Right lobe of liver (tissue), 6 donors: Measurements from ENCODE around the gene ANKRD55. TPM values are rescaled to one million over a fixed set of nuclear protein-coding genes. Genes with fewer than 3 reads are reported as not detected.

Experiments
- ATAC-seq, 4 donors: fragments of 200-7000 bp; cut with Tn5 transposase; one replicate each; pipeline ENCODE4 v1.9.1; 2020; ENCODE audit warnings: mild to moderate bottlenecking in 4 of 4, moderate library complexity in 4 of 4
- DNase-seq, 3 donors: peaks; one replicate each; pipeline ENCODE4 v3.0.0-alpha.2; 2020
- H3K27ac ChIP-seq, 3 donors: fragments of 200-600 bp; one replicate each; pipeline ENCODE4 v1.8.0; 2022
- H3K27me3 ChIP-seq, 2 donors: fragments of 200-600 bp; one replicate each; pipeline ENCODE4 v1.8.0; 2022
- H3K36me3 ChIP-seq, 4 donors: fragments of 200-600 bp; sonication (generic) in 1 of 4; one replicate each; pipeline versions ENCODE4 v1.5.1 to v1.8.0; 2017 to 2022; ENCODE audit warnings: control low read depth in 1 of 4
- H3K4me1 ChIP-seq, 4 donors: fragments of 200-600 bp; sonication (generic) in 1 of 4; one replicate each; pipeline versions ENCODE4 v1.5.1 to v1.8.0; 2017 to 2022; ENCODE audit warnings: control low read depth in 1 of 4
- H3K4me3 ChIP-seq, 3 donors: fragments of 200-600 bp; one replicate each; pipeline ENCODE4 v1.8.0; 2022
- H3K9me3 ChIP-seq, 4 donors: fragments of 200-600 bp; sonication (generic) in 1 of 4; one replicate each; pipeline versions ENCODE4 v1.5.1 to v1.8.0; 2017 to 2022; ENCODE audit warnings: control low read depth in 1 of 4
- CTCF ChIP-seq, 4 donors: fragments of 200-600 bp in 3 of 4; fragments of 450-650 bp in 1 of 4; IDR thresholded peaks; one replicate each; pipeline versions ENCODE4 v1.5.1 to v1.8.0; 2016 to 2022; ENCODE audit warnings: antibody characterized with exemption in 4 of 4, mild to moderate bottlenecking in 2 of 4
- POLR2A ChIP-seq: fragments of 450-650 bp; IDR thresholded peaks from one replicate; pipeline ENCODE4 v1.6.1; 2017; ENCODE audit warnings: antibody characterized with exemption, mild to moderate bottlenecking
- WGBS: methylation state at CpG from one replicate; pipeline ENCODE4 v1.1.6; 2018; ENCODE audit warnings: low coverage, low lambda C conversion rate; ENCODE audit not compliant: insufficient coverage; ENCODE audit errors: missing lambda C conversion rate; 5-methylcytosine and 5-hydroxymethylcytosine counted together
- intact Hi-C, 2 donors: fragments of 100-400 bp; cut with DNase I; formaldehyde crosslinking; loops; one replicate each; pipeline versions ENCODE4 v1.11.2 to v1.14.1; 2022
- total RNA-seq, 6 experiments: library from RNA; depleted of rRNA in 2 of 6; stranded (reverse); fragments of >200 nt in 2 of 6; fragmentation: NEBNext Ultra II Directional in 3 of 6; extraction: Animal tissue kit (Norgen Biotek cat#: 25700) in 3 of 6; gene quantifications; one replicate each; pipeline versions ENCODE4 v1.1.0 to v1.2.4, GENCODE V29; 2016 to 2023
- donor health status: DM: no; HTN: yes; CAD: no.
- donor health status: DM: no; HTN: no; CAD: no.
- donor health status: DM: no; HTN: no; CAD: no.
- donor health status: DM: no; HTN: yes; CAD: no.
- donor health status: DM: no; HTN: yes; CAD: no.

The ANKRD55 gene
- total RNA-seq, 6 experiments from 2014 or later = 0.68 to 2.2 (median 1.2) TPM

GRCh38 chr5:56144211-56144610, 88.9 kb downstream of the ANKRD55 start:
- no peaks in the 10 kb centered on the region for H3K36me3 ChIP-seq
- no peak for TF ChIP-seq POLR2A
- no peak for TF ChIP-seq CTCF (IDR thresholded peaks at IDR 0.05)
- WGBS = 83% methylated on average over 1 of the region's 1 CpG
- no peak overlapping the region for H3K27ac ChIP-seq
- intact Hi-C loops = no loop called here
- peaks cover 0 to 12% (median 0%) of the 10 kb centered on the region in 4 donors for H3K4me1 ChIP-seq
- no peaks in the 10 kb centered on the region for H3K9me3 ChIP-seq
- no peak overlapping the region for H3K4me3 ChIP-seq
- DNase-seq (no peak), ATAC-seq (no peak)
- H3K27me3 ChIP-seq = no peaks in the 10 kb centered on the region

GRCh38 chr5:56143373-56143714, 89.8 kb downstream of the ANKRD55 start:
- WGBS = no CpG with 5 or more reads among the region's 2 CpGs
- DNase-seq (no peak), ATAC-seq (no peak)
- no peak for TF ChIP-seq POLR2A
- TF ChIP-seq CTCF (IDR thresholded peaks at IDR 0.05) = no peak
- H3K4me1 ChIP-seq = peaks cover 0 to 12% (median 0%) of the 10 kb centered on the region in 4 donors
- H3K4me3 ChIP-seq = no peak overlapping the region
- no peaks in the 10 kb centered on the region for H3K9me3 ChIP-seq
- H3K36me3 ChIP-seq = no peaks in the 10 kb centered on the region
- peak overlapping the region in 2 of 3 donors; percentile 47 to 52 for H3K27ac ChIP-seq
- intact Hi-C loops = no loop called here
- H3K27me3 ChIP-seq = no peaks in the 10 kb centered on the region

GRCh38 chr5:56142614-56143372, 90.3 kb downstream of the ANKRD55 start:
- Histone ChIP-seq H3K4me1 (peaks cover 0 to 12% (median 0%) of the 10 kb centered on the region in 4 donors), H3K27me3 (no peaks in the 10 kb centered on the region), H3K27ac (peak overlapping the region; percentile 19 to 52 (median 47)), H3K9me3 (no peaks in the 10 kb centered on the region), H3K4me3 (no peak overlapping the region), H3K36me3 (no peaks in the 10 kb centered on the region)
- no peak for TF ChIP-seq POLR2A
- TF ChIP-seq CTCF (IDR thresholded peaks at IDR 0.05) = no peak
- intact Hi-C loops = no loop called here
- ATAC-seq (peak; percentile 98 to 99 (median 98)), DNase-seq (peak; percentile 85 to 93 (median 93))
- WGBS = 20% methylated on average over 5 of the region's 5 CpGs

GRCh38 chr5:56142233-56142613, 90.9 kb downstream of the ANKRD55 start:
- intact Hi-C loops = no loop called here
- Histone ChIP-seq H3K27me3 (no peaks in the 10 kb centered on the region), H3K9me3 (no peaks in the 10 kb centered on the region), H3K4me3 (no peak overlapping the region), H3K36me3 (no peaks in the 10 kb centered on the region), H3K27ac (peak overlapping the region in 1 of 3 donors; percentile 52), H3K4me1 (peaks cover 0 to 12% (median 0%) of the 10 kb centered on the region in 4 donors)
- WGBS = 67% methylated on average over 1 of the region's 6 CpGs
- no peak for DNase-seq
- TF ChIP-seq CTCF (IDR thresholded peaks at IDR 0.05) = no peak
- TF ChIP-seq POLR2A = no peak
- no peak for ATAC-seq
